CD14-positive monocyte (primary cell): Measurements from ENCODE around the gene SLC22A14. TPM values are rescaled to one million over a fixed set of nuclear protein-coding genes. Genes with fewer than 3 reads are reported as not detected.
"Not testable (repeated sequence)": the region's sequence is repeated elsewhere in the genome, so short reads cannot be mapped to it uniquely, and the experiment has no call there.

ENCODE experiments used
- DNase-seq, 3 donors: peaks; one replicate each; pipeline ENCODE4 v3.0.0-alpha.2; 2011 to 2022
- H2AFZ ChIP-seq: 2 replicates; pipeline ENCODE4 v1.6.0; 2012; ENCODE audit warnings: mild to moderate bottlenecking, low read depth, low read length, inconsistent platforms; ENCODE audit not compliant: insufficient read depth, poor library complexity, severe bottlenecking
- H3K27ac ChIP-seq, 2 donors: 1 replicate in 1 of 2; 2 replicates in 1 of 2; pipeline ENCODE4 v1.5.1; 2012 to 2013; ENCODE audit warnings: low read length in 2 of 2, control low read depth in 1 of 2, inconsistent platforms in 1 of 2, low read depth in 1 of 2, mild to moderate bottlenecking in 1 of 2
- H3K27me3 ChIP-seq, 2 donors: one replicate each; pipeline versions ENCODE4 v1.6.0 to v1.6.1; 2011 to 2013; ENCODE audit warnings: low read length in 2 of 2; ENCODE audit not compliant: control insufficient read depth in 2 of 2, insufficient read depth in 2 of 2
- H3K36me3 ChIP-seq, 2 donors: replicated peaks in 1 of 2; 1 replicate in 1 of 2; 2 replicates in 1 of 2; pipeline versions ENCODE4 v1.5.1 to v1.6.1; 2012 to 2013; ENCODE audit warnings: low read length in 2 of 2, control low read depth in 1 of 2, inconsistent platforms in 1 of 2, mild to moderate bottlenecking in 1 of 2; ENCODE audit not compliant: insufficient read depth in 2 of 2, control insufficient read depth in 1 of 2
- H3K4me1 ChIP-seq, 2 donors: 1 replicate in 1 of 2; 2 replicates in 1 of 2; pipeline versions ENCODE4 v1.5.1 to v1.6.1; 2012 to 2013; ENCODE audit warnings: low read length in 2 of 2, control low read depth in 1 of 2, inconsistent platforms in 1 of 2, mild to moderate bottlenecking in 1 of 2, moderate library complexity in 1 of 2; ENCODE audit not compliant: insufficient read depth in 2 of 2, control insufficient read depth in 1 of 2
- H3K4me2 ChIP-seq: replicated peaks from 2 replicates; pipeline ENCODE3; 2012; ENCODE audit warnings: low read length, moderate library complexity, mild to moderate bottlenecking; ENCODE audit not compliant: poor library complexity, severe bottlenecking; ENCODE audit errors: extremely low read depth
- H3K4me3 ChIP-seq, 3 experiments: fragments of 200-600 bp in 1 of 3; sonication (generic) in 1 of 3; replicated peaks in 1 of 3; 1 replicate in 2 of 3; 2 replicates in 1 of 3; pipeline ENCODE4 v1.5.1; 2011 to 2013; ENCODE audit warnings: low read length in 3 of 3, mild to moderate bottlenecking in 3 of 3, control low read depth in 2 of 3, low read depth in 2 of 3, inconsistent platforms in 1 of 3, moderate library complexity in 1 of 3
- H3K79me2 ChIP-seq: 2 replicates; pipeline ENCODE4 v1.6.0; 2012; ENCODE audit warnings: mild to moderate bottlenecking, control low read depth, inconsistent platforms, low read length, moderate library complexity; ENCODE audit not compliant: insufficient read depth
- H3K9ac ChIP-seq: 2 replicates; pipeline ENCODE4 v1.6.0; 2017; ENCODE audit warnings: low read length, mild to moderate bottlenecking; ENCODE audit not compliant: insufficient read depth, poor library complexity, severe bottlenecking
- H3K9me3 ChIP-seq, 2 donors: replicated peaks in 1 of 2; 1 replicate in 1 of 2; 2 replicates in 1 of 2; pipeline versions ENCODE4 v1.5.1 to v1.6.1; 2012 to 2013; ENCODE audit warnings: low read length in 2 of 2, control low read depth in 1 of 2; ENCODE audit not compliant: control insufficient read depth in 1 of 2, insufficient read depth in 1 of 2
- H4K20me1 ChIP-seq: 2 replicates; pipeline ENCODE4 v1.6.0; 2012; ENCODE audit warnings: mild to moderate bottlenecking, low read length, control low read depth, moderate library complexity; ENCODE audit not compliant: insufficient read depth
- H3K27ac Mint-ChIP-seq, 7 donors: one replicate each; pipeline ENCODE4 v1.8.0; 2020; ENCODE audit warnings: mild to moderate bottlenecking in 7 of 7, mixed read lengths in 7 of 7, moderate library complexity in 6 of 7, inconsistent platforms in 2 of 7
- H3K27me3 Mint-ChIP-seq, 3 donors: one replicate each; pipeline ENCODE4 v1.8.0; 2021 to 2022; ENCODE audit warnings: low read depth in 3 of 3, mild to moderate bottlenecking in 3 of 3, mixed read lengths in 3 of 3, moderate library complexity in 3 of 3, inconsistent platforms in 1 of 3
- H3K36me3 Mint-ChIP-seq, 2 donors: one replicate each; pipeline ENCODE4 v1.8.0; 2020; ENCODE audit warnings: mixed read lengths in 2 of 2, inconsistent platforms in 1 of 2, mild to moderate bottlenecking in 1 of 2
- H3K4me1 Mint-ChIP-seq: one replicate; pipeline ENCODE4 v1.8.0; 2020; ENCODE audit warnings: mild to moderate bottlenecking, mixed read lengths
- H3K4me3 Mint-ChIP-seq, 2 donors: one replicate each; pipeline ENCODE4 v1.8.0; 2020; ENCODE audit warnings: mild to moderate bottlenecking in 2 of 2, mixed read lengths in 2 of 2, moderate library complexity in 1 of 2
- H3K9me3 Mint-ChIP-seq, 7 donors: one replicate each; pipeline ENCODE4 v1.8.0; 2020 to 2022; ENCODE audit warnings: mixed read lengths in 7 of 7, mild to moderate bottlenecking in 6 of 7, moderate library complexity in 6 of 7, inconsistent platforms in 2 of 7
- CTCF ChIP-seq: fragments of 200-600 bp; IDR thresholded peaks from one replicate; pipeline ENCODE4 v1.8.0; 2022; ENCODE audit warnings: antibody characterized with exemption, mild to moderate bottlenecking
- WGBS: methylation state at CpG from one replicate; pipeline ENCODE4 v1.1.5; 2013; ENCODE audit warnings: missing lambda C conversion rate; ENCODE audit not compliant: insufficient coverage; 5-methylcytosine and 5-hydroxymethylcytosine counted together
- intact Hi-C, 2 donors: fragments of 100-400 bp; cut with micrococcal nuclease; formaldehyde crosslinking; loops; one replicate each; pipeline versions ENCODE4 v1.15.0 to v1.15.1; 2023
- polyA plus RNA-seq, 3 donors: library from polyadenylated mRNA; depleted of rRNA in 1 of 3; unstranded in 2 of 3; stranded (reverse) in 1 of 3; fragments of 300-500 nt in 2 of 3; fragments of >200 nt in 1 of 3; fragmentation: Illumina TruSeq in 2 of 3; gene quantifications; 1 replicate in 2 of 3; 2 replicates in 1 of 3; pipeline ENCODE4 v1.2.3, GENCODE V29; 2012 to 2021

SLC22A14 gene
- polyA plus RNA-seq, 3 donors, result 0.45 TPM; not detected in 2

- WGBS, result 11% methylated on average over 4 of the region's 7 CpGs
- H3K4me1 ChIP-seq, result peaks cover 20 to 35% of the 10 kb centered on the region in 2 donors
- Mint-ChIP-seq H3K4me3 (no peak overlapping the region), H3K27me3 (peaks cover 2 to 3% (median 3%) of the 10 kb centered on the region in 3 donors), H3K4me1 (peaks cover 32% of the 10 kb centered on the region), H3K9me3 (peaks cover 0 to 10% (median 2%) of the 10 kb centered on the region in 7 donors), H3K36me3 (no peaks in the 10 kb centered on the region), H3K27ac (peak overlapping the region in 1 of 7 donors; percentile 51)
- no peaks in the 10 kb centered on the region for H3K9me3 ChIP-seq
- H3K4me3 ChIP-seq, result no peak overlapping the region
- no peaks in the 10 kb centered on the region for H3K79me2 ChIP-seq
- intact Hi-C loops, result no loop called here
- no peaks in the 10 kb centered on the region for H3K27me3 ChIP-seq
- no peak for TF ChIP-seq CTCF
- no peak overlapping the region for H2AFZ ChIP-seq
- no peaks in the 10 kb centered on the region for H4K20me1 ChIP-seq
- DNase-seq, result peak in 2 of 3 donors; percentile 14 to 43
- H3K4me2 ChIP-seq, result no peak overlapping the region
- no peaks in the 10 kb centered on the region for H3K36me3 ChIP-seq
- no peak overlapping the region for H3K27ac ChIP-seq
- no peak overlapping the region for H3K9ac ChIP-seq
Observed at GRCh38 chr3:38317192-38317759, 35.2 kb downstream of the SLC22A14 start.

DNA sequence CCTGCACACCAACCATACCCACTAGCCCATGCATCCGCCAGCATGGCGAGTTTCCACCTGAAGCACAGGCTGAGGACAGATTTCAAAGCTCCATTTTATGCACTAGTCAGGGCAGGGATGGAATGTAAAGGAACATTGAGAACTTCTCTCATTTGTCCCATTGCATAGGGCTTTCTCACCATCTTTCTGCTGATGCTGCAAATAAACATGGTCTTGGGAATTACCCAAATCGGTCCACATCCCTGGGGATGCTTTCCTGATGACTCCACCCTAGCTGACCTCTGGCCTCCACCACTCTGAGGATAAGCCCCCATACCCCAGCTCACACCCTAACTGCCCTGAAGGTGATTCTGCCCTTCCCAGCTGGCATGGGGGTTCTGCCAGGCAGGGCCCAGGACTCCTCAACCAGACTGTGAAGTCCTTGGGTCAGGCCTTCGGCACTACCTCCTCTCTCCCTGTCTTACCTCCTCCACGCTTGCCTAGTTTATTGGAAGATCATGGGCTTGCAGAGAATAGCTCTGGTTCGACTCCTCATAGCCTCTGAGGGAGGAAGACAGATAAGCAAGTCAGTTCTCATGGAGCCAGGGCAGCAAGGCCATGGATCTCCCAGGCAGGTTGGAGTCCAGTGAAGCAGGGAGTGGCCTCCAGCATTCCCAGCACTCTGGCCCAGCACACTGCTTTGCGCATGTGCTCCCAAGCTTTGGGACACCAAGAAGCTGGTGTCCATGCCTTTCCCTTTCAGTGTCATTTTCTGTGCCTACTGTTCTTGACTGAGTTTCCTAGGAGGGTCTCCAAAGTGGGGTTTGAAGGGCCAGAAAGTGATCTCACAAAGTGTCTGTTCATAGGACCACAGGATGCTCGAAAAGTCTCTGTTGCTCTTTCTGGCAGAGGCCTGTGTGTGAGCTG is 36.9 kb downstream of the SLC22A14 start:
- H3K4me3 Mint-ChIP-seq, result no peak overlapping the region
- peaks cover 5 to 10% (median 6%) of the 10 kb centered on the region in 3 donors for H3K27me3 Mint-ChIP-seq
- H3K27ac ChIP-seq, result no peak overlapping the region
- peaks cover 0 to 17% (median 2%) of the 10 kb centered on the region in 7 donors for H3K9me3 Mint-ChIP-seq
- no peak overlapping the region for H3K4me2 ChIP-seq
- no peak overlapping the region for H2AFZ ChIP-seq
- peaks cover 14 to 18% of the 10 kb centered on the region in 2 donors for H3K4me1 ChIP-seq
- H3K36me3 ChIP-seq, result no peaks in the 10 kb centered on the region
- no peak overlapping the region for H3K27ac Mint-ChIP-seq
- H3K9ac ChIP-seq, result no peak overlapping the region
- DNase-seq, result no peak
- no peaks in the 10 kb centered on the region for H4K20me1 ChIP-seq
- H3K4me1 Mint-ChIP-seq, result peaks cover 16% of the 10 kb centered on the region
- H3K36me3 Mint-ChIP-seq, result no peaks in the 10 kb centered on the region
- intact Hi-C loops, result no loop called here
- H3K9me3 ChIP-seq, result no peaks in the 10 kb centered on the region
- 100% methylated on average over 4 of the region's 8 CpGs for WGBS
- no peak for TF ChIP-seq CTCF
- H3K27me3 ChIP-seq, result no peaks in the 10 kb centered on the region
- no peaks in the 10 kb centered on the region for H3K79me2 ChIP-seq
- no peak overlapping the region for H3K4me3 ChIP-seq

DNA sequence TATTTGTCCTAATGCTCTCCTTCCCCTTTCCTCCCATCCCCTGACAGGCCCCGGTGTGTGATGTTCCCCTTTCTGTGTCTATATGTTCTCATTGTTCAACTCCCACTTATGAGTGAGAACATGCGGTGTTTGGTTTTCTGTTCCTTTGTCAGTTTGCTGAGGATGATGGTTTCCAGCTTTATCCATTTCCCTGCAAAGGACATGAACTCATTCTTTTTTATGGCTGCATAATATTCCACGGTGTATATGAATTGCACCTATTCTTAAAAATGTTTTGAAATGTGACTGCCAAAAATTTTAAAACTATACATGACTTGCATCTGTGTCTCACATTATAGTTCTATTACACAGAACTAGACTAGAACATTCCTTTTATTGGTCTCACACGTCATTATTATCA is 38.5 kb downstream of the SLC22A14 start:
- H3K27me3 Mint-ChIP-seq, H3K36me3 ChIP-seq, H3K9me3 ChIP-seq, H3K36me3 Mint-ChIP-seq, H3K4me3 ChIP-seq, H3K27me3 ChIP-seq, H3K4me3 Mint-ChIP-seq, intact Hi-C loops, H2AFZ ChIP-seq, H3K27ac ChIP-seq, DNase-seq, H3K79me2 ChIP-seq, H3K9ac ChIP-seq, H3K27ac Mint-ChIP-seq, H3K4me2 ChIP-seq, H4K20me1 ChIP-seq: not testable (repeated sequence)
- H3K4me1 Mint-ChIP-seq, result peaks cover 12% of the 10 kb centered on the region
- peaks cover 10 to 11% of the 10 kb centered on the region in 2 donors for H3K4me1 ChIP-seq
- H3K9me3 Mint-ChIP-seq, result peaks cover 0 to 17% (median 2%) of the 10 kb centered on the region in 7 donors
- WGBS, result no CpG with 5 or more reads among the region's 4 CpGs
